CD14-positive monocyte (primary cell): Measurements from ENCODE around the gene LYSMD1. TPM values are rescaled to one million over a fixed set of nuclear protein-coding genes. Genes with fewer than 3 reads are reported as not detected.

Source experiments
- DNase-seq, 3 donors: peaks; one replicate each; pipeline ENCODE4 v3.0.0-alpha.2; 2011 to 2022
- H2AFZ ChIP-seq: 2 replicates; pipeline ENCODE4 v1.6.0; 2012; ENCODE audit warnings: mild to moderate bottlenecking, low read depth, low read length, inconsistent platforms; ENCODE audit not compliant: insufficient read depth, poor library complexity, severe bottlenecking
- H3K27ac ChIP-seq, 2 donors: 1 replicate in 1 of 2; 2 replicates in 1 of 2; pipeline ENCODE4 v1.5.1; 2012 to 2013; ENCODE audit warnings: low read length in 2 of 2, control low read depth in 1 of 2, inconsistent platforms in 1 of 2, low read depth in 1 of 2, mild to moderate bottlenecking in 1 of 2
- H3K27me3 ChIP-seq, 2 donors: one replicate each; pipeline versions ENCODE4 v1.6.0 to v1.6.1; 2011 to 2013; ENCODE audit warnings: low read length in 2 of 2; ENCODE audit not compliant: control insufficient read depth in 2 of 2, insufficient read depth in 2 of 2
- H3K36me3 ChIP-seq, 2 donors: replicated peaks in 1 of 2; 1 replicate in 1 of 2; 2 replicates in 1 of 2; pipeline versions ENCODE4 v1.5.1 to v1.6.1; 2012 to 2013; ENCODE audit warnings: low read length in 2 of 2, control low read depth in 1 of 2, inconsistent platforms in 1 of 2, mild to moderate bottlenecking in 1 of 2; ENCODE audit not compliant: insufficient read depth in 2 of 2, control insufficient read depth in 1 of 2
- H3K4me1 ChIP-seq, 2 donors: 1 replicate in 1 of 2; 2 replicates in 1 of 2; pipeline versions ENCODE4 v1.5.1 to v1.6.1; 2012 to 2013; ENCODE audit warnings: low read length in 2 of 2, control low read depth in 1 of 2, inconsistent platforms in 1 of 2, mild to moderate bottlenecking in 1 of 2, moderate library complexity in 1 of 2; ENCODE audit not compliant: insufficient read depth in 2 of 2, control insufficient read depth in 1 of 2
- H3K4me2 ChIP-seq: replicated peaks from 2 replicates; pipeline ENCODE3; 2012; ENCODE audit warnings: low read length, moderate library complexity, mild to moderate bottlenecking; ENCODE audit not compliant: poor library complexity, severe bottlenecking; ENCODE audit errors: extremely low read depth
- H3K4me3 ChIP-seq, 3 experiments: fragments of 200-600 bp in 1 of 3; sonication (generic) in 1 of 3; replicated peaks in 1 of 3; 1 replicate in 2 of 3; 2 replicates in 1 of 3; pipeline ENCODE4 v1.5.1; 2011 to 2013; ENCODE audit warnings: low read length in 3 of 3, mild to moderate bottlenecking in 3 of 3, control low read depth in 2 of 3, low read depth in 2 of 3, inconsistent platforms in 1 of 3, moderate library complexity in 1 of 3
- H3K79me2 ChIP-seq: 2 replicates; pipeline ENCODE4 v1.6.0; 2012; ENCODE audit warnings: mild to moderate bottlenecking, control low read depth, inconsistent platforms, low read length, moderate library complexity; ENCODE audit not compliant: insufficient read depth
- H3K9ac ChIP-seq: 2 replicates; pipeline ENCODE4 v1.6.0; 2017; ENCODE audit warnings: low read length, mild to moderate bottlenecking; ENCODE audit not compliant: insufficient read depth, poor library complexity, severe bottlenecking
- H3K9me3 ChIP-seq, 2 donors: replicated peaks in 1 of 2; 1 replicate in 1 of 2; 2 replicates in 1 of 2; pipeline versions ENCODE4 v1.5.1 to v1.6.1; 2012 to 2013; ENCODE audit warnings: low read length in 2 of 2, control low read depth in 1 of 2; ENCODE audit not compliant: control insufficient read depth in 1 of 2, insufficient read depth in 1 of 2
- H4K20me1 ChIP-seq: 2 replicates; pipeline ENCODE4 v1.6.0; 2012; ENCODE audit warnings: mild to moderate bottlenecking, low read length, control low read depth, moderate library complexity; ENCODE audit not compliant: insufficient read depth
- H3K27ac Mint-ChIP-seq, 7 donors: one replicate each; pipeline ENCODE4 v1.8.0; 2020; ENCODE audit warnings: mild to moderate bottlenecking in 7 of 7, mixed read lengths in 7 of 7, moderate library complexity in 6 of 7, inconsistent platforms in 2 of 7
- H3K27me3 Mint-ChIP-seq, 3 donors: one replicate each; pipeline ENCODE4 v1.8.0; 2021 to 2022; ENCODE audit warnings: low read depth in 3 of 3, mild to moderate bottlenecking in 3 of 3, mixed read lengths in 3 of 3, moderate library complexity in 3 of 3, inconsistent platforms in 1 of 3
- H3K36me3 Mint-ChIP-seq, 2 donors: one replicate each; pipeline ENCODE4 v1.8.0; 2020; ENCODE audit warnings: mixed read lengths in 2 of 2, inconsistent platforms in 1 of 2, mild to moderate bottlenecking in 1 of 2
- H3K4me1 Mint-ChIP-seq: one replicate; pipeline ENCODE4 v1.8.0; 2020; ENCODE audit warnings: mild to moderate bottlenecking, mixed read lengths
- H3K4me3 Mint-ChIP-seq, 2 donors: one replicate each; pipeline ENCODE4 v1.8.0; 2020; ENCODE audit warnings: mild to moderate bottlenecking in 2 of 2, mixed read lengths in 2 of 2, moderate library complexity in 1 of 2
- H3K9me3 Mint-ChIP-seq, 7 donors: one replicate each; pipeline ENCODE4 v1.8.0; 2020 to 2022; ENCODE audit warnings: mixed read lengths in 7 of 7, mild to moderate bottlenecking in 6 of 7, moderate library complexity in 6 of 7, inconsistent platforms in 2 of 7
- CTCF ChIP-seq: fragments of 200-600 bp; IDR thresholded peaks from one replicate; pipeline ENCODE4 v1.8.0; 2022; ENCODE audit warnings: antibody characterized with exemption, mild to moderate bottlenecking
- WGBS: methylation state at CpG from one replicate; pipeline ENCODE4 v1.1.5; 2013; ENCODE audit warnings: missing lambda C conversion rate; ENCODE audit not compliant: insufficient coverage; 5-methylcytosine and 5-hydroxymethylcytosine counted together
- intact Hi-C, 2 donors: fragments of 100-400 bp; cut with micrococcal nuclease; formaldehyde crosslinking; loops; one replicate each; pipeline versions ENCODE4 v1.15.0 to v1.15.1; 2023
- polyA plus RNA-seq, 3 donors: library from polyadenylated mRNA; depleted of rRNA in 1 of 3; unstranded in 2 of 3; stranded (reverse) in 1 of 3; fragments of 300-500 nt in 2 of 3; fragments of >200 nt in 1 of 3; fragmentation: Illumina TruSeq in 2 of 3; gene quantifications; 1 replicate in 2 of 3; 2 replicates in 1 of 3; pipeline ENCODE4 v1.2.3, GENCODE V29; 2012 to 2021

LYSMD1 gene
- polyA plus RNA-seq, 3 donors, result 0.16 to 0.24 TPM; not detected in 1

GRCh38 chr1:151147132-151147503 lies 18.6 kb downstream of the LYSMD1 start:
- WGBS, result 0% methylated on average over 1 of the region's 7 CpGs
- peak overlapping the region; percentile 100 for H3K4me2 ChIP-seq
- H3K4me1 Mint-ChIP-seq, result peaks cover 24% of the 10 kb centered on the region
- H3K4me3 ChIP-seq, result peak overlapping the region; percentile 59 to 93 (median 64)
- peaks cover 30 to 43% (median 34%) of the 10 kb centered on the region in 3 donors for H3K27me3 Mint-ChIP-seq
- TF ChIP-seq CTCF, result no peak
- H3K36me3 Mint-ChIP-seq, result peaks cover 0 to 4% of the 10 kb centered on the region in 2 donors
- intact Hi-C loops, result no loop called here
- peak overlapping the region; percentile 99 for H2AFZ ChIP-seq
- peaks cover 0 to 3% (median 0%) of the 10 kb centered on the region in 7 donors for H3K9me3 Mint-ChIP-seq
- no peaks in the 10 kb centered on the region for H3K9me3 ChIP-seq
- no peak overlapping the region for H3K27ac ChIP-seq
- H4K20me1 ChIP-seq, result no peaks in the 10 kb centered on the region
- peaks cover 13 to 23% of the 10 kb centered on the region in 2 donors for H3K4me1 ChIP-seq
- DNase-seq, result no peak
- no peaks in the 10 kb centered on the region for H3K79me2 ChIP-seq
- peak overlapping the region; percentile 93 to 100 for H3K4me3 Mint-ChIP-seq
- peaks cover 2 to 19% of the 10 kb centered on the region in 2 donors for H3K27me3 ChIP-seq
- peak overlapping the region; percentile 49 for H3K9ac ChIP-seq
- peak overlapping the region in 3 of 7 donors; percentile 37 to 83 (median 37) for H3K27ac Mint-ChIP-seq
- H3K36me3 ChIP-seq, result no peaks in the 10 kb centered on the region

GRCh38 chr1:151146412-151147131 lies 19.1 kb downstream of the LYSMD1 start, which contains the start of gene SEMA6C:
Gene SEMA6C (minus strand): TSS chr1:151146631. CDS start chr1:151142621, 4,010 bp downstream.
- H4K20me1 ChIP-seq, result no peaks in the 10 kb centered on the region
- H3K9ac ChIP-seq, result peak within 1 kb of the TSS; percentile 69
- no peaks in the 10 kb centered on the region for H3K79me2 ChIP-seq
- Mint-ChIP-seq H3K27me3 (peaks cover 30 to 43% (median 34%) of the 10 kb centered on the region in 3 donors), H3K9me3 (peaks cover 0 to 3% (median 0%) of the 10 kb centered on the region in 7 donors), H3K4me1 (peaks cover 24% of the 10 kb centered on the region), H3K27ac (peak within 1 kb of the TSS; percentile 9 to 85 (median 50)), H3K4me3 (peak within 1 kb of the TSS; percentile 93 to 100), H3K36me3 (peaks cover 0 to 4% of the 10 kb centered on the region in 2 donors)
- peak within 1 kb of the TSS; percentile 99 for H2AFZ ChIP-seq
- TF ChIP-seq CTCF, result no peak
- peak within 1 kb of the TSS; percentile 100 for H3K4me2 ChIP-seq
- peaks cover 13 to 23% of the 10 kb centered on the region in 2 donors for H3K4me1 ChIP-seq
- DNase-seq, result peak; percentile 69 to 85 (median 79)
- WGBS, result under 1% methylated on average over 54 of the region's 61 CpGs
- H3K9me3 ChIP-seq, result no peaks in the 10 kb centered on the region
- H3K36me3 ChIP-seq, result no peaks in the 10 kb centered on the region
- H3K27ac ChIP-seq, result no peak within 1 kb of the TSS
- peak within 1 kb of the TSS; percentile 59 to 93 (median 64) for H3K4me3 ChIP-seq
- intact Hi-C loops, result no loop called here
- H3K27me3 ChIP-seq, result peaks cover 2 to 19% of the 10 kb centered on the region in 2 donors
